Heart left ventricle (tissue), 13 donors: ENCODE measurements around the gene CYYR1.

Experiments used
- CTCF ChIP-seq, 12 donors: fragments of 200-600 bp; sonication (generic) in 4 of 12; IDR thresholded peaks; one replicate each; pipeline versions ENCODE4 v1.5.0 to v1.8.0; 2018 to 2022; ENCODE audit warnings: antibody characterized with exemption in 12 of 12, mild to moderate bottlenecking in 5 of 12
- POLR2A ChIP-seq, 2 donors: fragments of 450-650 bp; IDR thresholded peaks; one replicate each; pipeline ENCODE4 v1.6.1; 2017; ENCODE audit warnings: antibody characterized with exemption in 2 of 2, mild to moderate bottlenecking in 2 of 2, moderate library complexity in 2 of 2
- donor health status: ischemic (EF 13 %, LVEDD 7.1; RV severe dilation, severe dysfunction).
- donor health status: DM: no; HTN: yes; CAD: no.
- donor health status: DM: no; HTN: no; CAD: no.
- donor health status: ischemic (EF 25% LVEDD 6.9; RV normal size, moderate dysfunction).
- donor health status: ischemic (EF 25% LVEDD 5.7; RV mildly dilated, moderate dysfunction).
- donor health status: ischemic (EF 35%, LVEDD 5.7; RV mildly dilated, moderate dysfunction).
- donor health status: nonischemic (EF 11% LVEDD 7.7; RV severe dilation, severe dysfunction).
- donor health status: DM: yes; HTN: yes; CAD: no.
- donor health status: PGD.
- donor health status: ischemic (EF 29% LVEDD 5.4; RV normal size, mild dysfunction).
- donor health status: nonischemic (EF 23%, LVEDD 6.1; RV moderate dilation, normal function).

GRCh38 chr21:26563856-26564503 lies 9.1 kb downstream of the CYYR1 start:
- TF ChIP-seq CTCF (IDR thresholded peaks at IDR 0.05): peak in 1 of 12 donors; percentile 10
- TF ChIP-seq POLR2A (IDR thresholded peaks at IDR 0.05): no peak
